SK-N-MC (cell line): ENCODE data around the gene NEK1.

Experiments used
- EZH2 ChIP-seq: fragments of 200-600 bp; sonication (generic); IDR thresholded peaks from one replicate; pipeline ENCODE4 v1.6.1; 2017; ENCODE audit warnings: antibody characterized with exemption
- POLR2AphosphoS5 ChIP-seq: IDR thresholded peaks from 2 replicates; pipeline ENCODE4 v1.6.1; 2012; ENCODE audit warnings: mild to moderate bottlenecking, low read depth, low read length, borderline replicate concordance

DNA sequence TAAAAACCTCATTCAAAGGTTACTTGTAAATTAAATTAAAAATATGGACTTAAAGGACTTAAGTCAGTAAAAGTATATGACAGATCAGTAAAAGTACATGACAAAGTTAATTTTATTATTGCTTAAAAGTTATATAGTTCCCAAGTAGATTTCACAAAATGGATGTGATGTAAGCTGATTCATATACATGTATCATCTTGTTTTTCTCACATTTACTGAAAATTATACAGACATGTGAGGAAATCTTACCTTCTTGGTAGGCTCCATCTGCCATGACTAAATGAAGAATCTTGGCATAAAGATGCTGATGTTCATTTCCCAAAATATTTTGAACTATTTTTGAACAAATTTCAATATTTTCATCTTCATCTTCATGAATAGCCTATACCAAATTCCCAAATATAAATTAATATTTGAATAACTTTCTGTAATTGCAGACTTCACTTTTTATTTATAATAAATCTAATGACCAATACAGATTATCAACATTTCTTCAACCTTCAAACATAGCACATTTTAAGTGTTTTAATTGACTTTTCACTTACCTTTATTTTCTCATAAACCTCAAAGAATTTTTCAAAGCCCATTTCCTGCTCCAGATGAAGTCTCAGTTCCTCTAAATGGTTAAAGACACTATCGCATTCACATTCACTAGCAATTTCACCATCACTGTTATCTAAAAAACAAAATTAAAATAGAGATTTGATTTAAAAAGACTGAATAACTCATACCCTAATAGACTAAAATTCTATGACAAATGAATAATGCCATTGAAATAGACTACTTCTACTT is 212.2 kb downstream of the NEK1 start:
- TF ChIP-seq EZH2 (no peak), POLR2AphosphoS5 (no peak)
